GM10266 (cell line): Measurements from ENCODE around the gene MOK.

Experiments used
- DNase-seq: peaks from one replicate; pipeline ENCODE4 v3.0.0; 2012; ENCODE audit errors: extremely low spot score
- TF ChIP-seq, protein P1 (sequence below): IDR thresholded peaks from 2 replicates; pipeline ENCODE4 v1.5.1; 2012; ENCODE audit warnings: mild to moderate bottlenecking, low read depth; ENCODE audit not compliant: control insufficient read depth, insufficient read depth; ENCODE audit errors: missing control alignments

MOK gene

DNA sequence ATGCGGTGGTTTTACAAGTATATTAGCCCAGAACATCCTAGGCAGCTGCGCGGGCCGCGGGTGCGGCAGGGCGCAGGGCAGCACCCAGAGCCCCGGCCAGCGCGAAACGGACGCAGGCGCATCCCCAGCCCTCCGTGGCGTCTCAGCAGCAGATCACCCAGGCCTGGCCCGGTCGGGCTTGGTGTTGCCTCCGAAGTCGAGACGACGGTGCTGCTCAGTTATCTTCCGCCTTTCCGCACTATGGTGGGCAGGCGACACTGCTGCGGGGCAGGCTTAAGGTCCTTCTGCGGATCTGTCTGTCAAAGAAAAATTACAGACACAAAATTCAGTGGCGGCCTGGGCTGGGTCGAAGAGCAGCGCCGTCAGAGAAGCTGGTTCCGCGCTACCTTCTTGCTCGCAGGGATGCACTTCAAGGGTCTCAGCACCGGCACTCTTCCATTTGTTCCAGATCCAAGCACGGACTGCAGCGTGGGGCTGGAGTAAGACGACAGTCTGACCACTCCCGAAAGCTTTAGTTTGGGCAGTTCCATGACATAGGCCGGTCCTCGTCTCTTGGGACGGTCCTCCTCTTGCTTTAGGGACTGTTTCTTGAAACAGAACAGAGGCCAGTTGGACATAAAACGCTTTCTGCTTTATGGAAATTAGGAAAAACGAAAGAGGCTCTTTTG is 75.8 kb downstream of the MOK start:
- DNase-seq, result no peak
- TF ChIP-seq, protein P1, sequence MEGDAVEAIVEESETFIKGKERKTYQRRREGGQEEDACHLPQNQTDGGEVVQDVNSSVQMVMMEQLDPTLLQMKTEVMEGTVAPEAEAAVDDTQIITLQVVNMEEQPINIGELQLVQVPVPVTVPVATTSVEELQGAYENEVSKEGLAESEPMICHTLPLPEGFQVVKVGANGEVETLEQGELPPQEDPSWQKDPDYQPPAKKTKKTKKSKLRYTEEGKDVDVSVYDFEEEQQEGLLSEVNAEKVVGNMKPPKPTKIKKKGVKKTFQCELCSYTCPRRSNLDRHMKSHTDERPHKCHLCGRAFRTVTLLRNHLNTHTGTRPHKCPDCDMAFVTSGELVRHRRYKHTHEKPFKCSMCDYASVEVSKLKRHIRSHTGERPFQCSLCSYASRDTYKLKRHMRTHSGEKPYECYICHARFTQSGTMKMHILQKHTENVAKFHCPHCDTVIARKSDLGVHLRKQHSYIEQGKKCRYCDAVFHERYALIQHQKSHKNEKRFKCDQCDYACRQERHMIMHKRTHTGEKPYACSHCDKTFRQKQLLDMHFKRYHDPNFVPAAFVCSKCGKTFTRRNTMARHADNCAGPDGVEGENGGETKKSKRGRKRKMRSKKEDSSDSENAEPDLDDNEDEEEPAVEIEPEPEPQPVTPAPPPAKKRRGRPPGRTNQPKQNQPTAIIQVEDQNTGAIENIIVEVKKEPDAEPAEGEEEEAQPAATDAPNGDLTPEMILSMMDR, result no peak

DNA sequence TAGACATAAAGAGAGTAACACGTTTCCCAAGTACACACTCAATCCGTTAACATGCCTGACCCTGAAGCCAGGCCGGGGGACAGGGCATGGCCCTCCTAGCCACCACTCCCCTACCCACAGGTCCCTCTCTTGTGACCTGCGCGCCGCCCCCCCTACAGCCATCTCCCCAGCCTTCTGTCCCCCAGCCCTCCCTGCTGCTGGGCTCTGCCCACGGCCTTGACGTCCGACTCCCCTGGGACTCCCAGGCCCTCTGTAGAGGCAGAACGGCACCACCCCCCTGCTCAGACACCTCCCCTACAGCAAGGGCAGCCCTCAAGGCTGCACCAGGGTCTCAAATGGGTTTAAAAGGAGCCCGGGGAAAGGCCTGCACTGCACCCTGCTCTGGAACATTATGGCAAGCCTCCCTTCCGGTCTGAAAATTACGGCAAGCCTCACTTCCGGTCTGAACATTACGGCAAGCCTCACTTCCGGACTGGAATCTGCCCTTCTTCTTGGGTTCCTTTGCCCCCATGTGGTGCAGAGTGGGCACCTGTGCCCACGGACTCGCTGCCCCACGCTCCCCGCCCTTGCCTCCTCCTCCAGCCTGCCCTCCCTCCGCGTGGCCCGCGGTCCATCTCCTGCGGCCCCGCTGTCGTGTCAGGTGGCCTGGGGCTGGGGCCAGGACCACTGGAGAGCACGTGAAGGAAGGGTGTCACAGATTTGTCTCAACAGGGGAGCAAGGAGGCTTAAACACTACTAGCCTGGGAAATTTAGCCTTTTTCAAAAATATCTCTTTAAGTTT is 77.6 kb downstream of the MOK start:
- TF ChIP-seq, protein P1, result no peak
- no peak for DNase-seq

DNA sequence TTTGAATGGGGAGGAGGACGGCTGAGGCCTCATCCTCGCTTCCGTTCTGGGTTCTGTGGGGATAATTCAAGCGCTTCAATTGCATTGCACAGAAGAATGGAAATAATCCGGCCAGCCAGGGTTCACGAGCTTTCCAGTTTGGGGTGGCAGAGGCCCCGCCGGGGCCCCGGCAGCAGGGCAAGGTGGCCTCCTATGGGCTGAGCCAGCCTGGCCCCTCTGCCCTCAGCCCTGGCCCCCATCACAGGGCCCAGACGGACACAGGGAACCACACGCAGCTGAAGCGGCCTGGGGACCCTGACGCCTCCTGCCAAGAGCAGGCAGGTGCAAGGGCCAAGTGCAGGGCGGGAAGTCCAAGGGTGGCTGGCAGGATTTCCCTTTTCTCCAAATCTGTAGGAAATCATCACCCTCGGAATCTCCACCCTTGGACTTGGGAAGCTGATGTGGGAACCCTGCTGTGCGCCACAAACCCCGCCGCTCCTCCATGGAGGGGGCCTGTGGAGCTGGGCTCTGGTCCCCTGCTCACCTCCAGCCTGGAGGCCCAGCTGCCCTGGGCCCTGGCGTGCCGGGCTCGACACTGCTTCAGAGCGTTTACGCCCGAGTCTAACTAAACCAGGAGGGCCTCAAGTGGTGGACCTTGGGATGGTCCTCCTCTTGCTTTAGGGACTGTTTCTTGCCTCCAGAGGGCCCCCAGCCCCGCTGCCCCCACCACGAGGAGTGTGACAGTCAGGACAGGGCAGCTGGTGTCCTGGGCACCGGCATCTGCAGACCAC is 78.4 kb downstream of the MOK start:
- no peak for DNase-seq
- TF ChIP-seq, protein P1, result no peak

DNA sequence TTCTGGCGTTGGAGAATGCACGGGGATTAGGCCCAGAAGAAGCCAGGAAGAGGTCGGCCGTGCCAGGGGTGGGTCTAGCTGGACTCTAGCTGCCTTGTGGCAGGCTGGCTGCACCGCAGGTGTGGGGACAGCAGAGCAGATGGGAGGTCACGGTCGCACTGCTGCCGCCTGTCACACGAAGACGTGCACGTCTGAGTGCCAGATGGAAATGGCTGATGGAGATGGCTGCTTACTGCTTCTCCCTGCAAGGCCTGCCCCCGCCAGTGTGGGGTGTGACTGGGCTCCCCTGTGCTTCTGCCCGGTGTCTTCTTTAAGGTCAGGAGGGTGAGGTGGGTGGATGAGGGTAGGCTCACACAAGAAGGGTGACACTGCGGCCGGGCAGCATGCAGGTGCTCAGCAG is 79.0 kb downstream of the MOK start:
- TF ChIP-seq, protein P1, result no peak
- DNase-seq, result no peak

DNA sequence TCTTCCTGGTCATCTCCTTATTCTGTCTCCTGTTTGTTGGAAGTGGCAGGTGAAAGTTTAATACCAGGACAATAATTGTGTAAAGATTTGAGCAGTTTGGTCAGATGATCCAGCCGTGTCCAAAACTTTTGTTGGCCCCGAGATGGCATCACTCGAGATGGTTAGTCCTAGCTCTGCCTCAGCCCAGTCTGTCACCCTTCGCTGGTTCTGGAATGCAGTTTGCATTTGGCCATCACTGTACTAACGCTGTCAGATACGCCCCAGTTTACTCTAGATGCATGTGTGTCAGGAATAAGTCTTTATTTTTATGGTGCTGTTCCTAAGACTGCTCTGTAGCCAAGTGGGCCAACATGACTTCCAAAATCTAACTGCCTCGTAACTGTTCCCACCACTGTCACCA is 79.6 kb downstream of the MOK start:
- TF ChIP-seq, protein P1, result no peak
- no peak for DNase-seq

DNA sequence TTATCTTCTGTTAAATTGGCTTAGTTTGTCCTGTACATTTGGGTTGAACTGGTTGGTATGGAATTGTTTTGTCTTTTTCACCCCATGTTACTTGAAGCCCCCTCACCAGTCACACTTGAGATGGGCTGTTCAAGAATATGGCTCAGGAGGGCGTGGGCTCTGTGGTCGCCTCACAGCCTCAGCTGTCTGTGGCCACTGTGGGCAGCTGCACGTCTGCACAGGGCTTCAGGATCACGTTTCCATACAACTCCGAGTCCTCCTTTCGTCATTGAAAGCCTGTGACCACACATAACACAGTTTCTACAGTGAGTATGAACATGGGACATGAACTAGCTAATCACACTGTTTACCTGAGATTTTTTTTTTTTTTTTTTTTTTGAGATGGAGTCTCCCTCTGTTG is 81.3 kb downstream of the MOK start:
- TF ChIP-seq, protein P1, result no peak
- DNase-seq, result no peak
